ENCODE results near the gene ARHGAP40. TPM values are rescaled to one million over a fixed set of nuclear protein-coding genes. Genes with fewer than 3 reads are reported as not detected.

Gene ARHGAP40
- polyA plus RNA-seq, 1 donor = not detected

DNA sequence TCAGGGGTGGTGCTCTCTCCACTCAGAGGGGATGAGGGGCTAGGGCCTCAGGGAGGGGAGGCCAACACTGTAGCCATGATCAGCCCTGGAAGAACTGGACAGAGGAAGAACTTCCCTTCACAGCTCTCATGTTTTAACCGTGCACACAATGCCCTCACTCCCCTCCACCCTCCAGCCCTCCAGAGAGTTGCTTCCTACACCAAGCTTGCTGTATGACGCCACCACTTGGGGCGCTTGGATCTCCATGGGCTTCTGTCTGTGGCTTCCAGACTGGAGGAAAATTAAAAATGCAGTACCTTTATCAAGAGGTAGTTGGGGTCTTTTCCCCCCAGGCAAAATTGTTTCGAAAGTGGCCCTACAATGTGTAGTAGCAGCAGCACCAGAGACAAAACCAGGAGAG, 48.4 kb downstream of the ARHGAP40 start:
- no peak for DNase-seq (ENCODE audit: low read depth)

DNA sequence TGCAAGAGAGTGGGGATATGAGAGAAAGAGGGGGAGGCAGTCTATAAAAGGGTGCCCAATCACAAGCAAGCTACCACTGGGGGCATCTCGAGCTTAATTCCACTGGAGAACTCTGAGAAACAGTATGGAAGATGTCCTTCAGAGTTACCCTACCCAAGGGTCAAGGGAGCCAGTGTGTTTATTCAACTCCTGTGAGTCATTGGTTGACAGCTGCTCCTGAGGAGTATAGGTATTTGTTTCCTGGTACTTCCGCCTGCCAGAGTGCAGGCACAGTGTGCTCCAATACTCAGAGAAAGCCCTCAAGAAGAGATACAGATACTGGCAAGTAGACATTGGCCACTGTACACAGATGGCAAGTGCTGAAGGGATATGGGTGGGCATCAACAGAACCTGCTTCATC, 49.5 kb downstream of the ARHGAP40 start:
- no peak for DNase-seq (ENCODE audit: low read depth)

DNA sequence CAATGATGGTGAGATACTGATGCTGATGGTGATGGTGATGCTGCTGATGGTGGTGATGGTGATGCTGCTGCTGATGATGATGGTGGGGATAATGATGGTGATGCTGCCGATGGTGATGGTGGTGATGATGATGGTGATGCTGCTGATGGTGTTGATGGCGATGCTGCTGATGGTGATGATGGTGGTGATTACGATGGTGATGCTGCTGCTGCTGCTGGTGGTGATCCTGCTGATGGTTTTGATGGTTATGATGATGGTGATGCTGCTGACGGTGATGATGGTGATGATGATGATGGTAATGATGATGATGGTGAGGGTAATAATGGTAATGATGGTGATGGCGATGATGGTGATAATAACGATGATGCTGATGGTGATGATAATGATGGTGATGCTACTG, 50.0 kb downstream of the ARHGAP40 start:
- no peak for DNase-seq (ENCODE audit: low read depth)

DNA sequence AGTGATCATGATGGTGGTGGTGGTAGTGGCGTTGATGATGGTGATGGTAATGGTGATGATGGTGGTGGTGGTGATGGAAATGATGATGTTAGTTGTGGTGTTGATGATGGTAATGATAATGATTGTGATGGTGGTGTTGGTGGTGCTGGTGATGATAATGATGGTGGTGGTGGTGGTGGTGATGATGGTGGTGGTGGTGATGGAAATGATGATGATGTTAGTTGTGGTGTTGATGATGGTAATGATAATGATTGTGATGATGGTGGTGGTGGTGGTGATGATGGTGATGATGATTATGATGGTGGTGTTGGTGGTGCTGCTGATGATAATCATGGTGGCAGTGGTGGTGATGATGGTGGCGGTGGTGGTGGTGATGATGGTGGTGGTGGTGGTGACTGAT, 51.4 kb downstream of the ARHGAP40 start:
- no peak for DNase-seq (ENCODE audit: low read depth)

DNA sequence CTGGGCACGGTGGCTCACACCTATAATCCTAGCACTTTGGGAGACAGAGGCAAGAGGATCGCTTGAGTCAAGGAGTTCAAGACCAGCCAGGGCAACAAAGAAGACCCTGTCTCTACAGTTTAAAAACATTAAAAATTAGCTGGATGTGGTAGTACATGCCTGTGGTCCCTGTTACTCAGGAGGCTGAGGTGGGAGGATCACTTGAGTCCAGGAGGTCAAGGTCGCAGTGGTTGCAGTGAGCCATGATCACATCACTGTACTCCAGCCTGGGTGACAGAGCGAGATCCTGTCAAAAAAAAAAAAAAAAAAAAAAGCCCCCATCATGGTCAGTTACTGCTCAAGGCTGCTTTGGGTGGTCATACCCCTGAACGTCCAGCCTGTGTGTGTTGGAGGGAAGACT, 55.8 kb downstream of the ARHGAP40 start:
- no peak for DNase-seq (ENCODE audit: low read depth)

DNA sequence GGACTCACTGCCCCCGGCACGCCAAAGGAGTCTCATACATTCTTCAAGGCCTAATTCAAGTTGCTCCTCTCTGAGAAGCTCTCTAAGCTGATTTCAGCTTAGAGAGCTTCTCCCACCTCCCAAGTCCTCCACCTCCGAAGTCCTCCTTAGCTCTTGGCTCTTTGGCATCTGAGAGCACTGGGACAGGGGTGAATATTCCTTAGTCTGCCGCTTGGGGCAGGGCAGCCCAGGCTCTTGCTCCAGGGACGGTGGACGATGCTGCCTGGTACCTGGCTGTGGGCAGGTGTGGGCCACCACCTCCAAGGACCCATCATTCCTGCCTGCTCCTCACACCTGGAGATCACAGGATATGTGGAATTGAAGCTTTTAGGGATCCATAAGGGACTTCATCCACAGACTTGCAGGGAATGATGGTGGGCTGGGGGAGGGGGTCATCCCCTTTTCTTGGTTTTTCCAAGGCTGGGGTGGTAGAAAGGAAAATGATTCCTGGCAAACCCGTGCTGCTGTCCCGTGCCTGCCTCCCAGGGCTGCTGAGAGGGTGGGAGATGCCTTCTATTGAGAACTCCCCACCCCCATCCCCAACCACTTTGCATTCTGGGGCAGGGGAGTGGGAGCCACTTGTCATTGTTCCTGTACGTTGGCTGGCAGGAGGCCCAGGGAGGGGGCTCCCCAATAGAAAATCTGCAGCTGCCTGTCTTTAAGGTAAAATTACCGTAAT, 57.4 kb downstream of the ARHGAP40 start:
- no peak for DNase-seq (ENCODE audit: low read depth)

DNA sequence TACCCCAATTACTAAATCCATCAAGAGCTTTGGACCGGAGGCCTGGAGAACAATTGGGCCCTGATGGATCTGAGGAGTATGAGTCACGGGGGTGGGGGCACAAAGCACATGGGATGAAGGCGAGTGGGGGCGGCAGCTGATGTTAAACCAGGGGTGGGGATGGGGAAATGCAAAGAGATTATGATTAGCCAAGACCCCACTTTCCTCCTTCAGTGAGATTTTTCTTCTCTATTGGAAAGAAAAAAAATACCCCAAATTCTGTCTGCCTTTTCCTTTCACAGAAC, 57.9 kb downstream of the ARHGAP40 start:
- DNase-seq (ENCODE audit: low read depth) = no peak

DNA sequence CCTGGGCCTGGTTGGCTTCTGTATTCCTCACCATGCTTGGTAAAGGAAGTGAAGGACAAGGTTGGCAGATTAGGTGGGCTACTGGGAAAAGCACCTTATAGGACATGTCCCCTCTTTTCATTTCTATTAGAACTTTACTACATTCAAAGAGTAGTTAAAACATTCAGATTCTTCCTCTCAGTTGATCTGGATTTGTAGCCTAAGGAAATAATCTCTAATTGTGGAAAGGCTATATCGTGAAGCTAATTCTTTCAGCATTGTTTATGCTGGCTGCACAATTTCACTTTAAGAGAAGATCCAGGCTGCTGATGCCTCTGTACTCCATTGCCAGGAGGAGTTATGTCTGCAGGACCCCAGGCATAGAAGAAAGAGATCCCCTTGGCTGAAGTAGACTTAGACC, 58.8 kb downstream of the ARHGAP40 start:
- DNase-seq (ENCODE audit: low read depth) = no peak

DNA sequence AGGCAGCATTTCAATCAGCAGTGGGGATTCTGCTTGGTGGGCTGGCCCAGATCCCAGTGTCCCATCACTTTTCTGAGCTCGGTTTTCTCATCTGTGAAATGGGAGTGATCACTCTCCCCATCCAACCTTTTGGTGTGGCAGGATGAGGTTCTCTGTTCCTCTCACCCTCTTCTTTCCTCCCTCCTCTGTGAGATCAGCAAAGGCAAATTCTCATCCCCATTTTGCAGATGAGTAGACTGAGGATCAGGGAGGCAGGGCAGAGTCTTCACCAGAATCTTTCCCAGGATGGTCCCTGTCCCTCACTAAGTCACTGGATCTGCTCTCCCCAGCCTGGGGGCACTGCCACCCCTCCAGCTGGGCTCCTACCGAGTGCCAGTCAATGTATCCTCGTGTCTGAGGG, 62.1 kb downstream of the ARHGAP40 start:
- no peak for DNase-seq (ENCODE audit: low read depth)

DNA sequence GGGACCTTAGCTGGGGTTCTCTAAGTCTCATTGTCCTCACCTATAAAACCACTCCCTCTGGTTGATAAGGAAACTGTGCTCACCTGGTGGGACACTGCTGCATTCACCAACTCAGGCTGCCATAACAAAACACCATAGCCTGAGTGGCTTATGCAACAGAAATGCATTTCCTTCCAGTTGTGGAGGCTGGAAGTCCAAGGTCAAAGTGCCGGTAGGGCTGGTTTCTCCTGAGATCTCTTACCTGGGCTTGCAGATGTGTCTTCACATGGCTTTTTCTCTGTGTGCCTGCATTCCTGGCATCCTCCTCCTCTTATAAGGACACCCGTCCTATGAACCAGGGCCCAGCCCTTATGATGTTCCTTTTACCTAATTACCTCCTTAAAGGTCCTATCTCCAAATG, 62.7 kb downstream of the ARHGAP40 start:
- no peak for DNase-seq (ENCODE audit: low read depth)

DNA sequence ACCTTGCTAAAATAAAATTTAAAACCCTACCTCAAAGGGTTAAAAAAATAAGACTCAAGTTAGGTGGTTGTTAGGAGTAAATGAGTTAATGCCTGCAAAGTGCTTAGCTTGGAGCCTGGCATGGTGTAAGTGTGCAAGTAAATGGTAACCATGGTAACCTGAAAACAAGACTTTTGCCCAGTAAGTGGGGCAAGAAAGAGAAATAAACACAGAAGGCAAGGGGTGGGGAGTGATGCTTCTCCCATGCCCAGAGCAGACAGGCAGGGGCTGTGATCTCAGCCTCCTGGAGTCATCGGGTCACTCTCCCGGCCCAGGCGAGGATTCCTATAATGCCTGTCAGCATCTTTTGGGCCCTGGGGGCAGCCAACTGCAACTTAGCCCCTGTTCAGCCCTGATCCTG, 63.5 kb downstream of the ARHGAP40 start:
- no peak for DNase-seq (ENCODE audit: low read depth)

DNA sequence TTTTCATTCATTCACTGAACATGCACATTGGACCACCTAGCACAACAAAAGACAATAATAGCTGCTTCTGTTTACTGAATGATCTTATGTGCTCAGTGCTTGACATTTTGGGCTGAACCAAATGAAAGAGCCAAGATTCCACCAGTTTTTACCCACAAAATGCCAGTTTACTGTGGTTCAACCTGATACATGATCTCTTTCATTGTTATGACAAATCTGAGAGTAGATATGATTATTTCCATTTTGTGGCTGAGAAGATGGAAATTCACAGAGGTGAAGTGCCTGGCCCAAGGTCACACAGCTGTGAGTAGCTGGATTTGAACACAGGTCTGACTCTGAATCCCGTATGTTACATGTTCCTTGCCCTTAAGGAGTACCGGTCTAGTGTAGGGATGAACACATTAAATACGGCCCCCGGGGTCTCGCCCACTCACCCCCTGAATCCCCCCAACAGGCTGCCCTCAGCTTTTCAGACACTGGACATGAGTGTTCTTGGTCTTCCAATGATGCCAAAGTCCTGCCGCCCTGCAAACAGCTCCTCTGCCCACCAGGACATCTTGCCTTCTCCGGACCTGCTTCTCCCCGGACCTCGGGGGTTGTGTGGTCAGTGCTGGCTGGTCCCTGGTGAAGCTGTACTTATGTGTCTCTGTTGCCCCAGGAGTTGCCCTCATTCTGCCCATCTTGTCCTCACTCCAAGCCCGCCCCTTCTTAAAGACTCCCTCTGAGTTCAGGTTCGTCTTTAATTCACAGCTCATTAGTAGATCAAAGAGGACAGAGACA, 64.1 kb downstream of the ARHGAP40 start:
- DNase-seq (ENCODE audit: low read depth) = no peak

DNA sequence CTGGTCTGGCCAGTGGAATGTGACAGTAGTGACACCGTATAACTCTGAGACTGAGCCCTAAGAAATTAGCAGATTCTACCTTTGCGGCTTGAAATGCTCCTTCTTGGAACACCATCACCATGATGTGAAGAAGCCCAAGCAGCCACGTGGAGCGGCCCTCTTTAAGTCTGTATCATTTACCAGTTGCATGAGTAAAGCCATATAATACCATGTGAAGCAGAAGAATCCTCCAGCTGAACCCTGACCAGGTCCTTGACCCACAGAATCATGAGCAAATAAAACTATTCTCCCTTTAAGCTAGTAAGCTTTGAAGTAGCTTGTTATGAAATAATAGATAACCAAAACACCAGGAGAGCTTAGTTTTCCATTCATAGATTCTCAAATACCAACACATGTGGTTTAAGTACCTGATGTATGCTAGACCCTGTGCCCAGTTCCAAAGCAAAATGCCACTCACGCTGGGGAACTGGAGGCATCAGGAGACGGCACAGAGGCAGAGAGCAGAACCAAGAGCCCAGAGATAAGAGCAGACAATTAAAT, 65.9 kb downstream of the ARHGAP40 start:
- DNase-seq (ENCODE audit: low read depth) = no peak

DNA sequence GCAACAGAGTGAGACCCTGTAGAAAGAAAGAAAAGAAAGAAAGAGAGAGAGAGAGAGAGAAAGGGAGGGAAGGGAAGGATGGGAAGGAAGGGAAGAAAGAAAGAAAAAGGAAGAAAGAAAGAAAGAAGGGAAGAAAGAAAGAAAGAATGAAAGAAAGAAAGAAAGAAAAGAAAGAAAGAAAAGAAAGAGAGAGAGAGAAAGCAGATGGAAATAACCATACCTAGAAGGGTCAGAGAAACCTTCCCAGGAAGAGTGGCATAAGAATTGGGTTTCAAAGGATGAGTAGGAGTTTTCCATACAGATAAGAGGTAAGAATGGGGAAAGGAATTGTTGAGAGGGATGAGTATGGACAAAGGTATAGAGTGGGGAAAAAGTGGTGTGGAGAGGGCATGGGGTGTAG, 68.1 kb downstream of the ARHGAP40 start:
- no peak for DNase-seq (ENCODE audit: low read depth)

DNA sequence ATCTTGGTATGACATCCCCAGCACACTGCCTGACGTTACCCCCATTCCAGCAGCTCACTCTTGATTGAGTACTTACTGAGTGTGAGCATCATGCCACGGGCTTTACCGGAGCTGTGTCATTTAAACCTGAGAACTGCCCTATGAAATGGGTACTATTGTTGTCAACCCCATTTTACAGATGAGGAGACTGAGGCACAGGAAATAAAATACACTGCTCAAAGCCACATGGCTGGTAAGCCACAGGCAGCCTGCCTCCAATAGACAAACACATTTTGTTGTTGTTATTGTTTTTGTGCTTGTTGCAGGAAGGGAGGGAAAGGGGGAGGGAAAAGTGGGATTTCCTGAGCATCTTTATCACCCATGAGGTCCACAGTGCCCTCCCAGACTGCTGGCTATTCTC, 69.2 kb downstream of the ARHGAP40 start:
- DNase-seq (ENCODE audit: low read depth) = no peak

DNA sequence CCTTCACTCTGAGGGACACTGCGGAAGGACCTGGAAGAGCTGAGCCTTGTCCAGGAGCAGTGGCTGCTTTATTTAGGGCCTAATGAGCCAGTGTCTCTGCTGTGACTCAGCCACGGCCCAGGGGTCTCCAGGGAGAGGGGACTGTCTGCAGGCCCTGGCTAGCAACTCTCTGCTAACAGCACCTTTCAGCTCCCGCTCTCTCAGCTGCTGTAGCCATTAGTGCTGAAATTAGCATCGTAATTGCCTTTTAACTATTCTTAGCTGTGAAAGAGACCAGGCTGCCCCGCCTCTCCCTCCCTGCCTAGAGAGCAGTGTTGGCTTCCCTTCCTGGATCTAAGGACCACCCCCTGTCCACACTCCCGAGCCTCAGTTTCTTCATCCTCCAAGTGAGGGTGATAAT, 69.6 kb downstream of the ARHGAP40 start:
- no peak for DNase-seq (ENCODE audit: low read depth)

DNA sequence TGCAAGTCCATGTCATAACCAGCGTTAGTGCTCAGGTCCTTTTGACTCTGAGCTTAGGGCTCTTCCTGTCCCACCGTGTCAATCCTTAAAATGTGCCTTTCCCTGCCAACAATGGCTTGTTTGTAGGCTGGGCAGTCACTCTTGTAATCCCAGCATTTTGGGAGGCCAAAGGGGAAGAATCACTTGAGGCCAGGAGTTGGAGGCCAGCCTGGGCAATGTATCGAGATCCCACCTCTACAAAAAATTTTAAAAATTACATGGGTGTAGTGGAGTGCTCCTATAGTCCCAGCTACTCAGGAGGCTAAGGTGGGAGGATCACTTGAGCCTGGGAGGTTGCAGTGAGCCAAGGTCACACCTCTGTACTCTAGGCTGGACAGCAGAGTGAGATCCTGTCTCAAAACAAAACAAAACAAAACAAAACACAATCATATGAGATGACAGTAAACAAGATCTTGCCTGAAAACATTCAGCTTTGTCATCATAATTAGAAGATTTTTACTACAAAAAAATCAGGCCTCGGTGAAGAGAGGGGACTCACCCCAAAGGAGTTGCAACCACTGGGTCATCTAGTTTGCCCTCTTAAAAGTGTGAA, 70.2 kb downstream of the ARHGAP40 start:
- DNase-seq (ENCODE audit: low read depth) = no peak

DNA sequence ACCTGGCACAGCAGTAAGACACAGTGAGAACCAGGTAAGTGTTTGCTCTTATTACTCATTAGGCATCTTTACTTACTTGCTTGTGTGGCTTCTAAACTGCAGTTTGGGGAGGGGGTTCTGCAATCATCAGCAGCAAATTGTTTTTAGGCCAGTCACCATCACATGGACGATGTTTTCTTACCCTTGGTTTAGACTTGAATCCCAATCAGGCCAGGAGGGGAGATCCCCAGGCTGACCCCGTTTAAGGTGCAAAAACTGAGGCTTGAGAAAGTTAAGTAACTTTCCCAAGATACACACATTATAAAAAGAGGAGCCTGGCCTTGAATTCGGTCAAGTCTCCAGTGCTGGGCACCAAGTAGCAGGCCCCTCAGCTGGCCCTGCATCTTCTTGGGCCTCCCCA, 70.9 kb downstream of the ARHGAP40 start:
- DNase-seq (ENCODE audit: low read depth) = no peak

DNA sequence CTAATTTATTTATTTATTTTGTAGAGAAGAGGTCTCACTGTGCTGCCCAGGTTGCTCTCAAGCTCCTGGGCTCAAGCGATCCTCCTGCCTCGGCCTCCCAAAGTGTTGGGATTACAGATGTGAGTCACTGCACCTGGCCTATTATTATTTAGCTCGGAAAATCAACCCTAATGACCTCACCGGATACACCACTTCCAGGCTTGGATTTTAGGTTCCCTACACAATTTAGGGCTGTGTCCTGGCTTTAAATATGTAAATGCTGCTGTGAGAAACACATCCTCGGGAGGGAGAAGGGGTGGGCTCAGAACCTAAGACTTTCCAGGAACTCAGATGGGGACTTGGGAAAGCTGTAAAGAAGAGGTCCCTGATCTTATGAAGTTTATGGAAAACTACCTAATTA, 71.7 kb downstream of the ARHGAP40 start:
- no peak for DNase-seq (ENCODE audit: low read depth)

DNA sequence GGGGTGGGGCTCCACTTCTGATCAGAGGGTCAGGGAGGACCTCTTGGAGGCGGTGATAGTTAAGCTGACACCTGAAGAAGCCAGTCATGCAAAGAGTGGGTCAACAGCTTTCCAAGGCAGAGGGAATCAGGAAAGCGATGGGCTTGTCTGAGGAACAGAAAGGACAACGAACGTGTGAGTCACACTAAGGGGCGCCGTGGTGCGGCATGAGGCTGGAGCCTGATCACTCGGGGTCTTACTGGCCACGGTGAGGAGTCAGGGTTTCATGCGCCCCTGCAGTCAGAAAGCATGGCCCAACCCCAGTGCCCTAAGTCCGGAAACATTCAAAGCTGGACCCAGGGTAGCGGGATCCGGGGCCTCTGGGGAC, 72.1 kb downstream of the ARHGAP40 start:
- DNase-seq (ENCODE audit: low read depth) = no peak

DNA sequence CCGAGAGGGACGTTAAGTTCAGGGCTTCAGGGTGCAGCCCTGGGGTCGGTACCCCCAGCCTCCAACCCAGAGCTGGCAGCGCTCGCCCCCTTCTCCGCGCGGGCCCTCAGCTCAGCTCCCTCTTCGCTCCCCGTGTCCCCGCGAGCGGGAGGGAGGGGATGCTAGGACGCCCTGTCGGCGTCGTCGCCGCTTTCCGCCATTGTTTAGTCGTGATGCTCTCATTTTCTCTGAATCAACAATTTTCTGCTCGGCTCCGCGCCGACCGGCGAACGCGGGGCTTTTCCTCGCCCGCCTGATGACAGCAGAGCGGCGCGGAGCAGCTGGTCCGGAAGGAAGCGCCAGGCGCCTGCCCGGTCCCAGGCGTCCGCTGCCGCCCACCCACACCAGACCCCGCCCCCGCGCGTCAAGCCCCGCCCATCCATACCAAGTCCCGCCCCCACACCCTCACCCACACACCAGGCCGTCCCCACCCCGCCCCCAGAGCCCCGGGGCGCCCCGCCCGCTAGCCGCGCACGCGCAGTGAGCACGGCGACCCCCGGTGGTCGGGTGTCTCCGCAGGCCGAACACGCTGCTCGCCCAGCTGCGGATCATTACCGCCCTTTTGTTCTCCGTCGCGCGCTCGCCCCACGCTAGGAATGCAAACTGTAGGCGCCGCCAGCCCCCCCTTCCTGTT, 72.6 kb downstream of the ARHGAP40 start:
- DNase-seq (ENCODE audit: low read depth) = no peak

DNA sequence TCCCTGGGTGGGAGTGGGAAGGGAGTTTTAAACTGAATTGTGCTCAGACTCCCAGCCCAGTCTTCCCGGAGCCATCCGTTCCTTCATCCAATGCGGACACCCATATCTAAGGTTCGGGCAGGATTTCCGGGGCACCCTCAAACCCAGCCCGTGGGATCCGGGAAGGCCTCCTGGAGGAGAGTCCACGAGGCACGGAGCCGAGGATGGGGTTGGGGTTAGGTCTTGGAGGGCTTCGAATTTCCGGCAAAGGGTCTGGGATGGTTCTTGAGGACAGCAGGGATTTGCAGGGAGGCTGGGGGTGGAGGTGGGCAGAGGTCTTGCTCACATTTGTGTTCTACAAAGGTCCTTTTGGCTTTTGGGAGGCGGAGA, 73.1 kb downstream of the ARHGAP40 start:
- DNase-seq (ENCODE audit: low read depth) = no peak

DNA sequence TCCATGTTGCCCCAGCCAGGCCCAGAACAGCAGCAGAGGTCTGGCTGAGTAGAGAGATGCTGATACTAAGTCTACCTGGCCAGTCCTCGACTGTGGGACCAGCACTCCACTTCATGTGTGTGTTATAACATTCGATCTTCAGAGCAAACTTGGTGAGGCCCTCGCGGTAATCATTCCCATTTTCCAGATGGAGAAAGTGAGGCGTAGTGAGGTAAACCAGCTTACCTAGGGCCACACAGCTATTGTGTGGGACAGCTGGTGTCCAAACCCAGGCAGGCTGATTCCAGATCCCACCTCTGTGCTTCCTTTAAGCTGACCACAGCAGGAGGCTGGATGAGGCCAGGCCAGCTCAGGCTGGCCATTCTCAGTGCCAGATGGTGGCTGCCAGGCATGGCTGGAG, 75.0 kb downstream of the ARHGAP40 start:
- DNase-seq (ENCODE audit: low read depth) = no peak

Measured in forelimb muscle (tissue), 1 donor.